ENCODE measurements around the gene ACIN1.

Gene ACIN1

DNA sequence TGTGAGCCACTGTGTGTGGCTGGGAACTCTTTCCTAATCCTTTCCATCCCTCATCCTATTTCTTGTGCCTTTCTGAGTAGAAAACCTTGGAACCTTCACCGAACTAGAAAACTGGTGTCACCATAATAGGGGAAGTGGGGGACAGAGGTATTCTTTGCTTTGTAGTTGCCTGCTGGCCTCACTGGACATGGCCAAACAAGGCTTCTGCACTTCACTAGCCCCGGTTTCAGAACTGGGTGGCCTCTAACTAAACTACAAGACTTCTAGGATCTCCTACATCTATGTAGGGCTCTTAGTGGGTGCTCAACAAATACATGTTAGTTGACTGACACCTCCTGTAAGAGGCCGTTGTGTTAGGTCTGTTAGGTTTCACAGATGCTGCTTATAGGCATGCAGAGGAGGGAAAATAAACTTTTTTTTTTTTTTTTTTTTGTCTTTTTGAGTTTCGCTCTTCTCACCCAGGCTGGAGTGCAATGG, 10.4 kb upstream of the ACIN1 start:
- no peak for DNase-seq

- no peak for DNase-seq
Observed at GRCh38 chr14:23104591-23105347, 9.8 kb upstream of the ACIN1 start, which contains the start of gene CIROP. TSS of gene CIROP (minus strand) at chr14:23104989. CDS start at chr14:23104920, 69 bp downstream.

GRCh38 chr14:23104070-23104590, 9.2 kb upstream of the ACIN1 start:
- DNase-seq = no peak

DNA sequence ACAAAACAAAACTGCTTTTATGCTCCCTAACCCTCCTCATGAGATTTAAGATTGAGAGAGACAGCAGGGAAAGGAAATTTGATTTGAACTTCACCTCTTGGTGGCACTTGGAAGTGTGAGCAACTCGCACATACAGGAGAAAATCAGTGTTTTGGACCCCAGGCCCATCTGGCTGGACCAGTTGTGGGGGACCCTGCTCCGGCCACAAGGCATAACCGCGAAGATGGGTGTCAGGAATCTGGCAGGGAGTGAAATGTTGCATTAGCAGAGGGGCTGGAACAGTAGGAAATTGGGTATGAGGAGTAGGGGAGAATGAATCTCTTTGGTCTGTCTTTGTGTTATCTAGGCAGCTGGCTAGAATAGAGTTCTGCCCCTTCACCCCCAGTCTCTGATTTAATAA, 8.6 kb upstream of the ACIN1 start:
- DNase-seq = no peak

DNA sequence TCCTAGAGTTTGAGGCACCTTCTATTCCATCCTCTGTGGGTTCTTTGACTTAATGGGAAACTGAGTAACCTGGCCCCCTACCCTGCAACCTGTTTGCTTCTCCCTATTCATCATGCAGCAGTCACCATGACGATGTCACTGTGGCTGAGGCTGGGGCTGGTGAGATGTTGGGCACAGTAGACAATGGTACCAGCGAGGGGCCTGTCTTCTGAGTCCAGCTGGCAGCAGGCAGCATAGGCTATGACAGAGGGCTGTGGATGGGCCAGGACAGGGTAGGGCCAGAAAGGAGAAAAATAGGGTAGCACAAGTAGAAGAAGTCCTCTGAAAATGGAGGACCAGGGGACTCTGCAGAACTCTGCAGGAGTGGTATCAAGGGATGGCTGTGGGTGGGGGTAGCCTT, 7.9 kb upstream of the ACIN1 start:
- no peak for DNase-seq

GRCh38 chr14:23101986-23102625, 7.2 kb upstream of the ACIN1 start:
- DNase-seq = no peak

DNA sequence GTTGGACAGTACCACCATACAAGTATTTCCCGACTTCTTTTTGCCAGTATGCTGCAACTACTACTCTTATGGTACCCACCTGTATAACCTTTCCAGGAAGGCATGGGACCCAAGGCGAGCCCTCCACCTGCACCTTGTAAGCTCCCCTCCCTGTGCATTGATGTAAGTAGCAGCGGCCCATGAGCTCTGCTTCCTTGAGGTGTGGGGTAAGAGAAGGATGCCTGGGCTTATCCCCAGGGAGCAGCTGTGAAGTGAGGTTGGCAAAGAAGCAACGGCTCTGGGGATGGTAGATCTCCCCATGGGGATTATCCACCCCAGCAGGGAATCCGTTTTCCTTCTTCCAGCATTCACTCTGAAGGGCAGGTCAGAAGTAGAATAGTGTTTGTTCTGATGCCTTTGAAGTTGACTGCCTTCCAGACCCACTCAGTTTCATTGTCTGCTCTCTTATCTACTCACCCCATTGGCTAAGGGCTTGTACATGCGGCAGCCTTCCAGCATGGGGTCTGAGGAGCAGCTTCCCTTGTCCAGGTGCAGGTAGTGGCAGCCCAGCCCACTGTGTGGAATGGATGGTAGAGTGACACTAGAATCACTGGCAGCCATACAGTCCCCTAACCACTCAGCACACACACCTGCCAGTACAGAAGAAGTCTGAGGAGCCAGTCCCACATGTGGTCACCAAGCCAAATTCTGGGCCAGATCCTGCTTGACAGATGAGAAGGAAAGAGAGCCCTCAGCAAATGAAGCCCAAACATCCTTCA, 6.5 kb upstream of the ACIN1 start:
- no peak for DNase-seq

DNA sequence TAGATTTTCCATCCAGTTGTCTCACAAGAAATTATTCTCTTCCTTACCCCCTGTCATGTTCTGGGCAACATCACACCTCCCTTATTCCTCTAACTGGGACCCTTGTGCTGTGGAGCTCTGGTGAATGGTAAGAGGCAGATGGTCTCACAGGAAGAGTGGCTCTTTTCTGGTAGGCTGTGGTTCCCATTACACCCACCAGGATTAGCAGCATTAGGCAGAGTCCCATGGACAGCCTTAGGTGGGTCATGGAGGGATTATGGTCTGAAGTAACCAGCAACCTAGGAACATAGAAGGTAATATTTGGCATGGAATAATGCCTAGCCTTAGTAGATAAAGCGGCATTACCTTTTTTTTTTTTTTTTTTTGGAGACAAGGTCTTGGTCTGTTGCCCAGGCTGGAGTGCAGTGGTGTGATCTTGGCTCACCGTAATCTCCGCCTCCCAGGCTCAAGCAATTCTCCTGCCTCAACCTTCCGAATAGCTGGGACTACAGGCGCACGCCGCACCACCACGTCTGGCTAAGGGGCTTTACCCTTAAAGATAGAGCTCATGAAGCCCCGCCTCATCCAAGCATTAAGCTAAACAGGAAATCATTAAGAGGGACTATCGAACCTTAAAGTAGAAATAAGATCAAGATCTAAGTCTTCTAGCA, 4.4 kb upstream of the ACIN1 start:
- DNase-seq = no peak

DNA sequence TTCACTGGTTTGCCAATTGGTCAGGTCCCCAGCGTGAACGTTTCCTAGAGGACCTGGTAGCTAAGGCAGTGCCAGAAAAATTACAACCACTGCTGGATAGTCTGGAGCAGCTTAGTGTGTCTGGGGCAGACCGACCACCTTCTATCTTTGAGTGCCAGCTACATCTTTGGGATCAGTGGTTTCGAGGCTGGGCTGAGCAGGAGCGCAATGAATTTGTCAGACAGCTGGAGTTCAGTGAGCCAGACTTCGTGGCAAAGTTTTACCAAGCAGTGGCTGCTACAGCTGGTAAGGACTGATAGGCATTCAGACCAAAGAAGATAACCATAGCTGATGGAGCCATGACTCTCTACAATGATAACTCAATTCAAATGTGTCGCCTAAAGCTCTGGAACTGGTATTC, 2.9 kb upstream of the ACIN1 start:
- DNase-seq = no peak

- no peak for DNase-seq
Observed at GRCh38 chr14:23095196-23096108, 516 bp upstream of the ACIN1 start, which contains the start of gene C14orf119. TSS of gene C14orf119 (plus strand) at chr14:23095505. CDS start at chr14:23097659, 2,154 bp downstream.

DNA sequence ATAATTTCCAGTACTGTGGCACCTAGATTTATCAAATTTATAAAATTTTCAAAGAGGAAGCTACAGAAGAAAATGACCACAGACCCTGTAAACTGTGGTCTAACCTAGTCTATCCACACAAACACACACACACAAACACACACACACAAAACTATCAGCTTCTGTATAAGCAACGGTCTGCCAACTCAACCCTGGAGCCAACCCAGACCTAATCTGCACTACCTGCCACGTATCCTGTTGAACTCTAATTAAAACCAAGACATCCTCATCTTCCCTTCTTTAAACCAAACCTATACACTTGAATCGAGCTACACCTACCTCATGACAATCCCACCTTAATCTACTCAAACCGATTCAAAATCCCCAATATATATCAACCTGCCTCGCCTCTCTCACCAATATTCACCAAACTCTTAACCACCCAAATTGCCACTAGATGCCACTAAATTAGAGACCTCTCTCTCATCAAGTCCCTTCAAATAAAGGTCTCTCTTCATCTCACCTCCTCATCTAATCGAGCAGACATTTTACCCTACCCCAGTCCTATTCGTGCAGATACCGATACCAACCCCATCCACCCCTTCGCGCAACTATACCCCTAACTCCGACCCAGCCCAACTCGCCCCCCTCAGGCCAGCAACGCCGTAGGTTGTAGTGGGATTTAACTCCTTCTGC, 808 bp downstream of the ACIN1 start:
- DNase-seq = no peak

DNA sequence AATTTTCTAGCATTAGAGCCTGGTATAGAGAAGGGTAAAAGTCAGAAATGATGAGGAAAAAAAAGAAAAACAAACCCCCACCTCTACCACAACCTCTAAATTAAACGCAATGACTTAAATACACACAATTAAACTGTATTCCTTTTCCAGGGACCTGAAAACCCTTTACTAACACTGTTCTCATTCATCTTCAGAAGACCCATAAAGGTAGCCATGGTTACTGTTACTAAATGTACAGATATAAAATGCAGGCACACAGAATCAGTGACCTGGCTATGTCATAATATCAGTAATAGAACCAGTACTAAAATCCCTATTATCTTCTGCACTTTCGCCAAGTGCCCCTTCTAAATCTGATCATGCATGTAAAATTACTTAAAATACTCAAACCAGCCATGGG, 1.4 kb downstream of the ACIN1 start:
- DNase-seq = no peak

DNA sequence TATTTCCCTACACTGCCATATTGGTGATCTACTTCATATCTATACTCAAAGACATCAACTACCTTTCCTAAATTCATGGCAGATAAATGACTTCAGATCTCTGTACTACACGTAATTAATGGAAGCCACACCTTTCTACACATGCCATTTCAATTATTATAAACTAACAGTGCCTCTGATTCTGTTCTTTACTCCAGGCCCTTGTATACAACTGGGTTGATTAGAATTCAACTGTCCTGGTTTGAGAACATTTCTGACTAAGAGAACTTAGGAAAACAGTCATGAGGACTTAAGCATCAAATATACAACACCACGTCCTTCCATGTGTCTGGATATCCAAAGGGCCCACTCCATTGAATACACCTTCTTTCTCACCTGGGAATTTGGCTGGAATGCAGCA, 1.8 kb downstream of the ACIN1 start:
- DNase-seq = no peak

DNA sequence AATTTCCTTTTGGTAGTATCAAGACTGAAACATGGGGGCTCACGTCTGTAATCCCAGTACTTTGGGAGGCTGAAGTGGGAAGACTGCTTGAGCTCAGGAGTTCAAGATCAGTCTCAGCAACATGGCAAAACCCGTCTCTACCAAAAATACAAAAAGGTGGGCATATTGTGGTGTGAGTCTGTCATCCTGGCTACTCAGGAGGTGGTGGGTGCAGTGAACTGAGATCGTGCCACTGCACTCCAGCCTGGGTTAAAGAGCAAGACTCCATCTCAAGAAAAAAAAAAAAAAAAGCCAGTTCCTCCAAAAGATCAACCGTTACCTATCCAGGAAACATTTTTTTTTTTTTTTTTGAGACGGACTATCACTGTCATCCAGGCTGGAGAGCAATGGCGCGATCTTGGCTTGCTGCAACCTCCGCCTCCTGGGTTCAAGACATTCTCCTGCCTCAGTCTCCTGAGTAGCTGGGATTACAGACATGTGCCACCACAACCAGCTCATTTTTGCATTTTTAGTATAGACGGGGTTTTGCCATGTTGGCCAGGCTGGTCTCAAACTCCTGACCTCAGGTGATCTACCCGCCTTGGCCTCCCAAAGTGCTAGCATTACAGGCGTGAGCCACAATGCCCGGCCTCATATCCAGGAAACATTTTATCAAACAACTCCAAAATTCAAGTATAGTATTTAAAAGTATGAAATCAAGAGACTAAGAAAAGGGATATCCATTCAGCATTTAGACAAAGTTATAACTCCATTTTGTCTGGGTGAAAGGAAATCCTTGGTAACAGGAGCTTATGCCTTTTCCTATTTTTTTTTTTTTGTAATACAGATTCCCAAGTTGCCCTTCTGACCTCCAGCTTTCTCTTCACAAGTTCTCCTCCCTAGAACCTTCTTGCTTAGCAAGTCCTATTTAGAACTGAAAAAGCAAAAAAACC, 3.4 kb downstream of the ACIN1 start:
- DNase-seq = no peak

GRCh38 chr14:23090254-23090636, 4.7 kb downstream of the ACIN1 start:
- DNase-seq = no peak

GRCh38 chr14:23089498-23090253, 5.3 kb downstream of the ACIN1 start:
- DNase-seq = no peak

DNA sequence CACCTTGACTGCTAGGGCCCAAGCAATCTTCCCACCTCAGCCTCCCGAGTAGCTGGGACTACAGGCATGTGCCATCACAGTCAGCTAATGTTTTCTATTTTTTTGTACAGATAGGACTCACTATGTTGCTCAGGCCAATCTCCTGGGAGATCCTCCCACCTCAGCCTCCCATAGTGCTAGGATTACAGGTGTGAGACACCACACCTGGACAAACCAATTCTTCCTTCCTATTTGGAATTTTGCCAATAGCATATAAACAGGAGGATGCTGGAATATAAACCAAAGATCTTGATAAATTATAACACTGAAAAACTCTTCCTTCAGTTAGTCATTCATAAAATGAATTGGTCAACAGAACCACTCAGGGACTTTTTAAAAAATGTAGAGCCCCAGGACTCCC, 8.4 kb downstream of the ACIN1 start:
- no peak for DNase-seq

- no peak for DNase-seq
Observed at GRCh38 chr14:23085458-23085857, 9.5 kb downstream of the ACIN1 start.

GRCh38 chr14:23080474-23080873, 14.5 kb downstream of the ACIN1 start:
- DNase-seq = no peak
